ENCODE measurements around the gene PDE2A. TPM values are rescaled to one million over a fixed set of nuclear protein-coding genes. Genes with fewer than 3 reads are reported as not detected.
A peak's percentile ranks its signal among the peaks of the same experiment; 100 is the strongest.

The PDE2A gene
- total RNA-seq, 2 donors from 2014 or later, result 3.7 to 13.3 TPM

DNA sequence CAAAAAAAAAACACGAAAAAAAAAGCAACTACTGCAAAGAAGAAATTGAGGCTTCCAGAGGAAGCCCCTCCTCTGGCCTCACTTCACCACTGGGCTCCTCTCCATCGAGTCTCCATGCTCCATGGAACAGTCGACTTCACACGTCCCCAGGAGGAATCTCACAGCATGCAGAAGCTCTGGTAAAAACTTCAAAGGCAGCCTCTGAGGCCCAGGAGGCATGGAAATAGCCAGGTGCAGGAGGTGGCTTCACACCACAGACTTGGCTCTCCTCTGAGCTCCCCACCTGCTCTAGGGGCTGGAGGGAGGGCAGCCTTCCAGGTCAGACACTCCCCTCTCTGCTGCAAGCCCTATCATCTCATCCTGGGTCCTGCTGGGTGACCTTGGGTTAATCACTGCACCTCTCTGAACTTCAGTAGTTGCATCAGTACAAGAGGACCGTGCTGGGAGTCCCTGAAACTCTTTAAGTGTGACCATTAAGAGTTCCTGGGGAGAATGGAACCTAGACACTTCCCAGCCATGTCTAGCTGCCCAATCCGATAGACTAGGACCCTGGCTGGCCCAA is 8.2 kb downstream of the PDE2A start:
- H3K27me3 Mint-ChIP-seq (ENCODE audit: insufficient read depth), result no peaks in the 10 kb centered on the region
- peaks cover 13% of the 10 kb centered on the region for H3K9me3 ChIP-seq (ENCODE audit: control insufficient read depth, low read length)

DNA sequence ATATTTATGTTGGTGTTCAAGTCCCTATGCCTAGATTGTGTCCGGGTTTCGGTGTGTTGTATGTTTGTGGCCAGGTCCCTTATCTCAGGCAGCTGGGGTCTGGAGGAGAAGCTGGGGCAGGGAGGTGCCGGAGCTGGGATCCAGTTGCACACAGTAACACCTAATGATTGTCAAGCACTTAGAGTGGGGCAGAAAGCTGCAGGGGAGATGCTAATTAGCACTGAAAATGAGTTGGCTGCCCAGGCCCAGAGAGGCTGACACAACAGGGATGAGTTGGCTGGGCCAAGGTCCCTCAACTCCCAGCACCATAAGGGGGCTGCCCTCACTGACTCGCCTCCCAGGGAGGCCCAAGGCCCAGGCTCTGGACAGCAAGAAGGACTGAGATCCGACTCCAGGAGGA is 12.2 kb downstream of the PDE2A start:
- Mint-ChIP-seq H3K36me3 (ENCODE audit: low read depth) (peaks cover under 1% of the 10 kb centered on the region), H3K4me3 (no peak overlapping the region), H3K27me3 (ENCODE audit: insufficient read depth) (no peaks in the 10 kb centered on the region), H3K9me3 (peaks cover 2% of the 10 kb centered on the region), H3K4me1 (peaks cover 32% of the 10 kb centered on the region), H3K27ac (no peak overlapping the region)
- Histone ChIP-seq H3K27me3 (ENCODE audit: control insufficient read depth, insufficient read depth, low read length, poor library complexity, severe bottlenecking) (no peaks in the 10 kb centered on the region), H3K36me3 (ENCODE audit: control insufficient read depth, insufficient read depth, low read length) (no peaks in the 10 kb centered on the region), H3K4me3 (ENCODE audit: low read length) (no peak overlapping the region), H3K9me3 (ENCODE audit: control insufficient read depth, low read length) (peaks cover 2% of the 10 kb centered on the region), H3K9ac (ENCODE audit: extremely low read depth, low read length, poor library complexity, severe bottlenecking) (no peak overlapping the region), H3K27ac (ENCODE audit: low read depth, low read length) (no peak overlapping the region), H3K4me1 (ENCODE audit: control insufficient read depth, insufficient read depth, low read length) (no peaks in the 10 kb centered on the region)
- no peak for DNase-seq
- TF ChIP-seq, protein P1, sequence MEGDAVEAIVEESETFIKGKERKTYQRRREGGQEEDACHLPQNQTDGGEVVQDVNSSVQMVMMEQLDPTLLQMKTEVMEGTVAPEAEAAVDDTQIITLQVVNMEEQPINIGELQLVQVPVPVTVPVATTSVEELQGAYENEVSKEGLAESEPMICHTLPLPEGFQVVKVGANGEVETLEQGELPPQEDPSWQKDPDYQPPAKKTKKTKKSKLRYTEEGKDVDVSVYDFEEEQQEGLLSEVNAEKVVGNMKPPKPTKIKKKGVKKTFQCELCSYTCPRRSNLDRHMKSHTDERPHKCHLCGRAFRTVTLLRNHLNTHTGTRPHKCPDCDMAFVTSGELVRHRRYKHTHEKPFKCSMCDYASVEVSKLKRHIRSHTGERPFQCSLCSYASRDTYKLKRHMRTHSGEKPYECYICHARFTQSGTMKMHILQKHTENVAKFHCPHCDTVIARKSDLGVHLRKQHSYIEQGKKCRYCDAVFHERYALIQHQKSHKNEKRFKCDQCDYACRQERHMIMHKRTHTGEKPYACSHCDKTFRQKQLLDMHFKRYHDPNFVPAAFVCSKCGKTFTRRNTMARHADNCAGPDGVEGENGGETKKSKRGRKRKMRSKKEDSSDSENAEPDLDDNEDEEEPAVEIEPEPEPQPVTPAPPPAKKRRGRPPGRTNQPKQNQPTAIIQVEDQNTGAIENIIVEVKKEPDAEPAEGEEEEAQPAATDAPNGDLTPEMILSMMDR (conservative IDR thresholded peaks at IDR 0.05), result no peak
- WGBS, 2 experiments (ENCODE audit: insufficient coverage in 1 of 2, insufficient read length in 1 of 2), result 91 to 95% methylated on average over 5 of the region's 5 CpGs

More for the DNA sequence above, 8.2 kb downstream of the PDE2A start:
- Mint-ChIP-seq H3K9me3 (peaks cover 15% of the 10 kb centered on the region), H3K36me3 (ENCODE audit: low read depth) (peaks cover 8% of the 10 kb centered on the region), H3K27ac (no peak overlapping the region), H3K4me1 (peaks cover 38% of the 10 kb centered on the region), H3K4me3 (no peak overlapping the region)
- H3K4me3 ChIP-seq (ENCODE audit: low read length), result no peak overlapping the region
- H3K27ac ChIP-seq (ENCODE audit: low read depth, low read length), result no peak overlapping the region
- H3K9ac ChIP-seq (ENCODE audit: extremely low read depth, low read length, poor library complexity, severe bottlenecking), result no peak overlapping the region
- TF ChIP-seq, protein P1 (conservative IDR thresholded peaks at IDR 0.05), result no peak
- H3K4me1 ChIP-seq (ENCODE audit: control insufficient read depth, insufficient read depth, low read length), result no peaks in the 10 kb centered on the region
- H3K27me3 ChIP-seq (ENCODE audit: control insufficient read depth, insufficient read depth, low read length, poor library complexity, severe bottlenecking), result no peaks in the 10 kb centered on the region
- peak; percentile 84 for DNase-seq
- no peaks in the 10 kb centered on the region for H3K36me3 ChIP-seq (ENCODE audit: control insufficient read depth, insufficient read depth, low read length)
- 48 to 52% methylated on average over 5 to 6 of the region's 6 CpGs for WGBS, 2 experiments (ENCODE audit: insufficient coverage in 1 of 2, insufficient read length in 1 of 2)

DNA sequence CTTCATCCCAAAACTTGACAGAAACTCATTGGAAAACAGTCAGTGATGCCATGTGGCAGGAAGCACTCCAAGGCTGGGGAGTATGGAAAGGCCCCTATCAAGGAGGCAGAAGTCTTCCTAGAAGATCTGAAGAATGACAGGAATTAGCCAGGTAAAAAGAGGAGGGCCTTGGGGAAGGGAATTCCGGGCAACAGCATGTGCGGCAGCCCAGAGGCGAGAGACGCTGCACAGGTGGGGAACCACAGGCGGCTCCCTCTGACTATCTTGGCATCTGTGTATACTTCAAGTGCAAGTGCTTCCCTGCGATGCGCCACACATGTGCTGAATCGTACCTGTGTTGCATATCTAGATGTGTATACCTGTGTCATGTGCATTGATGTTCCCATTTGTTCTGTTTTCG is 12.7 kb downstream of the PDE2A start:
- H3K36me3 ChIP-seq (ENCODE audit: control insufficient read depth, insufficient read depth, low read length), result no peaks in the 10 kb centered on the region
- Mint-ChIP-seq H3K9me3 (peaks cover 1% of the 10 kb centered on the region), H3K27me3 (ENCODE audit: insufficient read depth) (no peaks in the 10 kb centered on the region), H3K4me1 (peaks cover 32% of the 10 kb centered on the region), H3K4me3 (no peak overlapping the region), H3K27ac (no peak overlapping the region), H3K36me3 (ENCODE audit: low read depth) (no peaks in the 10 kb centered on the region)
- H3K27me3 ChIP-seq (ENCODE audit: control insufficient read depth, insufficient read depth, low read length, poor library complexity, severe bottlenecking), result no peaks in the 10 kb centered on the region
- no peak overlapping the region for H3K27ac ChIP-seq (ENCODE audit: low read depth, low read length)
- H3K4me1 ChIP-seq (ENCODE audit: control insufficient read depth, insufficient read depth, low read length), result no peaks in the 10 kb centered on the region
- TF ChIP-seq, protein P1 (conservative IDR thresholded peaks at IDR 0.05), result no peak
- no peaks in the 10 kb centered on the region for H3K9me3 ChIP-seq (ENCODE audit: control insufficient read depth, low read length)
- WGBS, 2 experiments (ENCODE audit: insufficient coverage in 1 of 2, insufficient read length in 1 of 2), result 83 to 92% methylated on average over 6 to 9 of the region's 9 CpGs
- H3K4me3 ChIP-seq (ENCODE audit: low read length), result no peak overlapping the region
- H3K9ac ChIP-seq (ENCODE audit: extremely low read depth, low read length, poor library complexity, severe bottlenecking), result no peak overlapping the region
- peak; percentile 70 for DNase-seq

All from endodermal cell (in vitro differentiated cells).